Inflammatory macrophage (primary cell): ENCODE measurements around the gene EIPR1.

Experiments
- DNase-seq, 2 donors: peaks; one replicate each; pipeline ENCODE4 v3.0.0-alpha.2; 2020 to 2022

The EIPR1 gene

DNA sequence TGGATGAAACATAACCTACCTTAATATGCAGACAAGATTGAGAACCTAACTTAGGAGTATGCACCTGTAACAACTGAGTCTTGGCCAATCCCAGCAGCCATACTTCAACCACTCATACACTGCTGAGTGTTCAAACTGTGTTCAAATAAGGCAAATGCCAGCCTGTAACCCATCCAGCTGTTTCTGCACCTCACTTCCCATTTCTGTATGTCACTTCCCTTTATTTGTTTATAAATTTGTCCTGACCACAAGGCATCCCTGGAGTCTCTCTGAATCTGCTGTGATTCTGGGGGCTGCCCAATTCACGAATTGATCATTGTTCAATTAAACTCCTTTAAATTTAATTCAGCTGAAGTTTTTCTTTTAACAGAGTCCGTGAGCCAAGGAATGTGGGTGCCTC, 20.2 kb downstream of the EIPR1 start:
- DNase-seq, result peak; percentile 39 to 54

DNA sequence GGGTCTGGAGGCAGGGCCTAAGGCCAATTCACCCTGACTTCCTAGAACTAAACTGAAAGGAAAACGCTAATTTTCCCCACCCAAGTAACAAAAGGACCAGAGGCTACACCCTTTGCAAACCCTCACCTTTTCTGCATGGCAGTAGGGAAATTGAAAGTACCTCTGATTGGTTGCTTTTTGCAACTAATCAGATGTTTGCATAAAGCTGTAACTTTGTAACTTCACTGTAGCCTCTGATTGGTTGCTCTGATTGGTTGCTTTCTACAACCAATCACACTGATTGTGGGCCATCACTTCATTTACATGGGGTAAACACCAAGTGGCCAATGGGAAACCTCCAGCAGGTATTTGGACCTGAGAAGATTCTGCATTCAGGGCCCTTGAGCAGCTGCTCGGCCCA, 20.8 kb downstream of the EIPR1 start:
- DNase-seq, result no peak

DNA sequence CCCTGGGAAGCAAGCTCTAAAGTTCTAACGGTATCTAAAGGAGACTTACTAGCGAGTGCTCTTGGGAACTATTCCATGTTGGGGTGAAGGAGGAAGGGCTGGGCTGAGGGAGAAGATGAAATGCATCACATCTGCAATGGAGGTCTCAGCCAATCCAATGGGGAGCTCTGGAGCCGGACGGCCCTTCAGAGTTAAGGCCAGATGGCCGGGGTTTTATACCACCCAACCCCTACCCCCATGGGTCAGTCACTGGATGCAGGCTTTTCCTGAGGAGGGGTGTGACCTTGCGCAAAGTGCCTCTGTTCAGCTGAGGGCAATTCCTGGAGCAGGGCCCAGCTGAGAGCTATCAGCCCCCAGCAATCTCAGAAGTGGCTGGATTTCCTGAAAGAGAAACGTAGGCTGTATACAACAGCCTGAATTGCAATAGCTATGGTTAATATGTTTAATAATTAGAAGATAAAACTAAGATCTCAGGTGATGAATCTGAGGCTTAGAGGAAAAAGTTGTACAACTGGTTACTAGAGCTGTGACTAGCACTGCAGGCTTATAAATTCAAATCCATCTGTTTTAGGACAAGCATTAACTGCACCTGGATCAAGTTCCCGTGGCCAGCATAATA, 21.6 kb downstream of the EIPR1 start:
- DNase-seq, result no peak

DNA sequence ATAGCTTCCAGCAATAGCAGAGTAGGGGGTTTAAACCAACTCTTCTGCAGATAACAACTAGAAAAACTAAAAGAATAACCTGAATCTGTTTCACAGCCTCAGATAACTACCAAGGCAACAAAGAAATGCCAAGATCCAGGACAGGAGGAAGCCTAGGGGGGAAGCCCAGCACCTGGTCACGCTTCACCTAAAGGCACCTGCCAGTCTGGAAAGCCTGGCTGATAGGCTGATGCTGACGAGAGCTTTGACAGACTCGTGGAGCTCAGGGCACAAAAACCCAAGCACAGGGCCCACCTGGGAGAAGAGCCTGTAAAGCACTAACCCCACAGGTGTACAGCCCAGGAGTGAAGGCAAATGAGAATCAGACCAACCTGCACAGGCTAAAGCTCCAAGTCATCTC, 22.6 kb downstream of the EIPR1 start:
- DNase-seq, result no peak

DNA sequence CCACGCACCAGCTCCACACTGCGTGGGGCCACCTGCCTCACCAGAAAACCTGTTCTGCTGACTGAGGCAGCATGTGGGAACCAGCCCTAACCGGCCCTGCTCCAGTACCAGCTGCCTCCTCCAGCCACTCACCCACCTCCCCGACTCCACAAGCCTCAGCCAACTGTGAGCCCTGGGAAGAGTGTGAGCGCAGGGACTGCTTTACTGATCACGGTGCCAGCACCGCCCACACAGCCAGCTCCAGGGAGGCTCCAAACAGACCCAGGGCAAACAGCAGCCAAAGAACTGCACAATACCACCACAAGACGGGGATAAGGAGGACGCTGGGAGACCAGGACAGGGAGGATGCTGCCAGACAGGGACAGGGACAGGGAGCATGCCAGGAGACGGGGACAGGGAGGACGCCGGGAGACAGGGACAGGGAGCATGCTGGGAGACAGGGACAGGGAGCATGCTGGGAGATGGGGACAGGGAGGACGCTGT, 28.4 kb downstream of the EIPR1 start:
- no peak for DNase-seq

DNA sequence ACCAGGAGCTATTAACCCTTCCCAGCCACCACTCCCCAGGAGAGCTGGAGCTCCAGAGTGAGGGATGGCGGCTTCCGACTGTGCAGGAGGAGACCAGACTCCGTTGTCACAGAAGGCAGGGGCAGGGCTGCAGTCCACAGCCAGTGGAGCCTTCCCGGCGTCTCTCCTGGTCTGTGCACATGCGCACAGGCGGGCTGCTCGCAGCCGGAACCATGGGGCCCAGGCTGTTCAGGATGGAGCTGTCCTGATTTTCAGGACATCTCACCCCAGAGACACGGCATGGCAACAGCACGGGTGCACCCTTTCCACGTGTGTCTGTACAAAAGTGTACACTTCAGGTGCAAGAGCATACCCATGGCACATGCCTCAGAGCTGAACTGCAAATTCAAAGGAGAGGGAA, 28.9 kb downstream of the EIPR1 start:
- no peak for DNase-seq

DNA sequence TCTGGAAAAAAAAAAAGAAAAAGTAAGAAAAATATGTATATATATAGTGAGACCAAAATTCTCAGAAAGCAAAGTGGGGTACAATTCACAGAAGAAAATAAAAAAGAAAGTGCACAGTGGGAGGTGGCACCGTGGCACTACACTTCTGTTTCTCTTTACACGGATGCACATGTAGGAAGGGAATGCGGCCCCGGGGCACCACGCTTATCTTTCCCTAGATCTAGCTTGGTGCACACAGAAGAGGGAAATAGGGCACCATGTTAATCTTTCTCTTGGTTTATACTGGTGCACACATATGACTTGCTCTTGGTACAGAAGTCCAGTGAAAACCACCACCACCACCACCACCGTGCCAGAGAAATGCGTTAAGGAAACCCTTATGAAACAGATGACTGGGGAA, 32.0 kb downstream of the EIPR1 start:
- DNase-seq, result no peak

DNA sequence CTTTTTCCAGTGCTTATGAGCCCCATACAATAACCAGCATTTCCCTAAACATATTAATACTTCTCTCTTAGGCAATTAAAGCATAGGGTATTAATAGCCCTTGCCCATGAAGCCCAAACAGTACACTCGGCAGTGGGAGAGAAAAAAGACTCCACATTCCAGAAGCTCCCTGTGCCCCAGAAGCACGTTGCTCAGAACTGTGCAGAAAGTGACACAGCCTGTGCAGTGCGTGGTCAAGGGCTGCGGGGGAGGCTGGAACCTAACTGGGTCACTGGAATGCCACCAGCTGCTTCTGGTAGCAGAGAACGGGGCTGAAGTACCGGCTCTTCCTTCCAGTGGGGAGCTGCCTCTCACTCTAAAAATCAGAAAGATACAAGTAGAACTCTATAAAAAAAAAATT, 32.7 kb downstream of the EIPR1 start:
- no peak for DNase-seq

DNA sequence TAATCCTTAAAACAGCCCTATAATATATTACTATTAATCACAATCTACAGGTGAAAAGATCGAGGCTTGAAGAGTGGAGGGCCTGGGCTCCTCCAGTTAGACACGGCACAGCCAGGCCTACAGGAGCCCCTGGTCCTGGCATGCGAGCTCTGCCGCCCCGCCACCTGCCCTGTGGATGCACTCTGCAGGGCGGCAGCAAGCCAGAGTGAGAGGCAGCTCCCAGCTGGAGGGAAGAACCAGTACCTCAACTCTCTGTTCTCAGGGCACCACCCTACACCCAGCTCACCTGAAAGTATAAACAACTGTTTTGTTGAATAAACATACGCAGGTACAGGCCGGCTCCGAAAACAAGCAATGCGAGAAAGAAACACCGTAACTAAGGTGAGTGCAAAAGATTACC, 34.6 kb downstream of the EIPR1 start:
- DNase-seq, result no peak

DNA sequence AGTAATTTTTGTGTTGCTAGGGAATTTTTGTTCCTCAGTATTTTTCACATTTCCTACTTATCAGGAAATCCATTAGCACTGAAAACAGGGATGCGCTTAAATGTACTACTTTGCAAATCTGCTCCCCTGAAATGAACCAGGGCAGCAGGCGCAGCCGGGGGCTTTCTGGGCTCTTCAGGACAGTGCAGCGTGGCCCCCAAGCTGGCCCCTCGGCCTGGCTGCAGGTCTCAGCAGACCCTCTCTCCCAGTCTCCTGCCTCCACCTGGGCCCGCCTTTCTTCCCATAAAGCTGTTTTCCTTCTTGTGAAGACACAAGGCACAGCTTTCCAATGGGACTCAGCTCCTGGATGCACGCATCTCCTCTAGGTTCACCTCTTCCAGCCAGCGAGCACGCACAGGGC, 35.3 kb downstream of the EIPR1 start:
- DNase-seq, result no peak

DNA sequence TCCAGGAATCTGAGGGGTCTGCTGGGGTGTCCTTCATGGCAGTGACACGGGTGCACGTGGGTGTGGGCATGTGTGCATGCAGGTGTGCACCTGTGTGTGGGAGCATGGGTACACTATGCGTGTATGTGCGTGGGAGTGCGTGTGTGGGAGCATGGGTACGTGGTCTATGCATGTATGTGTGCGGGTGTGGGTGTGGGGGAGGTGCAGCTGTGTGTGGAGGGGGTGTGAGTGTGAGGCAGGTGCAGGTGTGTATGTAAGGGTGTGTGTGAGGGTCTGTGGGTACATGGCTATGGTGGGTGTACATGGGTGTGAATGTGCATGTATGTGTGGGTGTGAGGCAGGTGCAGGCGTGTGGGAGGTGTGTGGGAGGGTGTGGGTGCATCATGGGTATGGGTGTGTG, 36.3 kb downstream of the EIPR1 start:
- no peak for DNase-seq

DNA sequence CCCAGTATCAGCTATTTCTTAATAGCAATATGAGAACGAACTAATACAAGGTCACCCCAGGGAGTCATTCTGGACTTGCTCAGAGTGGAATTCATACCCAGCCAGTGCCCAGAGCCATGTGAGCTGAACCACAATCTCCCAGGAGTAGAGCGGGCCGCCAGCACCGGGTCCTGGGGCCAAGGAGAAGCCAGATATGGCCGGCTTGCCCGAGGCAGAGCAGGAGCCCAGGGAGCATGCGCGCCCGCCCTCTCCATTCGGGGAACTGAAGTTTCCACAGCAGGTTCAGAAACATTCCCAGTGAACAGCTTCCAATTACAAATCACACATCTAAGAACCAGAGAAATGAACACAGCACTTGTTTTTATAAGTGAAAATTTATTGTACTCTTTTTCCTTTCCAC, 37.5 kb downstream of the EIPR1 start:
- DNase-seq, result no peak

DNA sequence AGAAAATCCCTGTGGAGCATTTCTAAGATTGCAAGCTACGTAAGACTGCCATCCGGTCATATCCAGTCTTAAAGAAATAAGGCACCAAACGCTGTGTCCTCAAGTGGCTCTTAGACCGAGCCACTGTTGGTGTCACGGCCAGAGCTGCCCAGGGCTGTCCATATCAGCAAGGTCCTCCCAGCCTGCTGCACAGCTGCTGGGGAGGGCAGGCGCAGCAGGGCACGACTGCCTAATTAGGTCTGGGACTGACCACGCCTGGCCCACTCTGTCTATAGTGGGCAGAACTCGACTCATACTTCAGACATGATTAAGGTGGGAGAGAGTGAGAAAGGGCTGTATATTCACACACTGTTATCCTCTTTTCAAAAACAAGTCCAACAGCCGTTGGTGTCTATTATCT, 39.3 kb downstream of the EIPR1 start:
- DNase-seq, result no peak

DNA sequence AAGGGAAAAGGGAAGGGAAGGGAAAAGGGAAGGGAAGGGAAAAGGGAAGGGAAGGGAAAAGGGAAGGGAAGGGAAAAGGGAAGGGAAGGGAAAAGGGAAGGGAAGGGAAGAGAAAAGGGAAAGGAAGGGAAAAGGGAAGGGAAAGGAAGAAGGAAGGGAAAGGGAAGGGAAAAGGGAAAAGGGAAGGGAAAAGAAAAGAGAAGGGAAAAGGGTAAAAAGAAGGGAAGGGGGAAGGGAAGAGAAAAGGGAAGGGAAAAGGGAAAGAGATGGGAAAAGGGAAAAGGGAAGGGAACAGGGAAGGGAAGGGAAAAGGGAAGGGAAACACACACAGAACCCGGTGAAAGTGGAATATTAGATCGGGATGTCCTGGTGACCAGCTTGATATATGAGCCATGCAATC, 40.8 kb downstream of the EIPR1 start:
- DNase-seq, result no peak

DNA sequence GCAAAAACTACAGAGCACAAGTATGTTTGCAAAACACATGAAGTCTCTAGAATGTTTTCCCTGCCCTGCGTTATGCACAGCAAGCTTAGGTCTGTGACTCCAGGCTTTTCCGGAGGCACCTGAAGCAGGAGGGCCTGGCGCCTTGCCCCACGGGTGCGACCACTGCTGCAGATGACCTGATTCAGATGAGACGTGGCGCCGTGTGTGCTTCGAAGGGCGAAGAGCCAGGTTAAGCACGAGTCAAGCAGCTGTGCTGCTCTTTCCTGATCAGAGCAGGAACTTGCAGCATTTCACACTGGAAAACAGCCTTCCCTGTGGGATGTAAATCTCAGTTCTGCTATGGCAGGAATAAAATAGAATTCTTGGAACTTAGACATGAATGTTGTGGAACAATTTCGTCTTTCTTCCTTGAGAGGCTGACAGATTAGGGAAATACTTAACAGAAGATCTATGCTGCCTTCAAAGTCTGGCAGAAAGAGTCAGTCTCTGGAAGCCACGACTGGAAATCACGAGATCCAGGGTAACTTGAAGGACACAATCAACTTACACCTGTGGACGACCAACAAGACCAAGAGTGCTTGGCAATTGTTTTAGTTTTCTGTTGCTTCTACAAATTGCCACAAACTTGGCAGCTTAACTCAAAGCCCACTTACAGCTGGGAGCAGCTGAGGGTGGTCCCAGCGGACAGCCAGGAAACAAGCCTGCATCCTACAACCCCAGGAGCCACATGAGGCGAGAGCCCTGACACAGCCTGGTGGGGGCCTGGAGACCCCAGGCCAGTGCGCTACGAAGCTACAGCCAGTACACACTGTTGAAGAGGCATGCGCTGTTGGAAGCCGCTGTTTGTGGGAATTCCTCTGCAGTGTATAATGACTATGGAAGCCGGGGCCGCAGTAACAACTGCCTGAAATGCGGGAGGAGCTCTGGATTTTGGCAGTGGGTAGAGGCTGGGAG, 42.9 kb downstream of the EIPR1 start:
- DNase-seq, result no peak

DNA sequence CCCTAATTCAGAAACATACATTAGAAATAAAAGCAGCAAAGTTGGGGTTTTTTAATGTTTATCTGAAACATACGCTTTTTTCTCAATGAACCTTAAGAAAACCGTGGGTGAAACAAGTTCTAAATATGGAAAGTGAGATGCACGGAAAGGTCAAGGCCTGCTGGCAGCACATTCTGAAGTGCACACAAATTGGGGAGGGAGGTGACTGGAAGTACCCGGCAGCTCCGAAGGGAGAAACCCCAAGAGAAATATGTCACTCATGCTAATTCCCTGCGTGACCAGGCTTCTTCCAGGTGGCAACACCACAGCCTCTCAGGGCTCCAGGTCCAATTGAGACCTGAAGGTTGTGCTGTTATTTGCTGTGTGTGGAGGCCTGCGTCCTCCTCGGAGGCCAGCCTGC, 45.5 kb downstream of the EIPR1 start:
- DNase-seq, result no peak

DNA sequence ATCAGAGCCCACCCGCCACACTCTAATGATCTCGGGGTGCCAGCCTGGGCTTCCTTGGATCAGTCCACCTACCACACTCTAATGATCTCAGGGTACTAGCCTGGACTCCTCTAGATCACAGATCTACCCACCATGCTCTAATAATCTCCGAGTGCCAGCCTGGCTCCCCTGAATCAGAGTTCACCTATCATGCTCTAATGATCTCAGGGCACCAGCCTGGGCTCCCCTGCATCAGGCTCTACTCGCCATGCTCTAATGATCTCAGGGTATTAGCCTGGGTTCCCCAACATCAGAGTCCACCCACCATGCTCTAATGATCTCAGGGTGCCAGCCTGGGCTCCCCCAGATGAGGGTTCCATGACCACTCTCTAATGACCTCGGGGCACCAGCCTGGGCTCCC, 48.1 kb downstream of the EIPR1 start:
- DNase-seq, result no peak

DNA sequence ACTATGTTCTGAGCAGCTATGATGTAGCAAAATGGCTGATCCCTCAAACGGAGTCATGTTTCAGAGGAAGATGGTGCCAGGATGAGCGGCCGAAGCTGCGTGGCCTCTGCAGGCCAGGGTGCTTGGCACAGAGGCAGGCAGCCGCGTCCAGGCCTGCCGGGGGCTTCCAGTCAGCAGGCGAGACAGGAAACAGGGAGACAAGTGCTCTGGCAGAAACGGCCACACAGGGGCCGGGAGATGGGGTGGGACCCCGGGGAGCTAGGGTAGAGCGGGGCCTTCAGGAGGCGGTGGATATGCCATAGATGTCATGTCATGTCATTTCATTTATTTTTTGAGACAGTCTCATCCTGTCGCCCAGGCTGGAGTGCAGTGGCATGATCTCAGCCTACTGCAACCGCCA, 50.7 kb downstream of the EIPR1 start:
- no peak for DNase-seq

DNA sequence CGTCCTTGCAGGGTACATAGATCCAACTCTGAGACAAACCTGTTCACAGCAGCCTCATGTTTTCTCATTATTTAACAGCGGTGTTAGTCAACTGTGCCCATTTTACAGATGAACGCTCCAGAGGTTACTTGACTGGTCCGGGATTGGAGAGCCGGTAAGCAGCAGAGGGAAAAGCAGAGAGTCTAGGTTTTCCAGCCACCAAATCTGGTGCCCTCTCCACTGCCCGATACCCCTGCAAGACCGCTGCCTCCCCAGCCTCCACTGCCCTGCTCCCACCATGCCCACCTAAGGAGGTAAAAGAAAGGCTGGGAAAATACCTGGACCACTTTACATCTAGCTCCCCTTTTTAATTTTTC, 51.5 kb downstream of the EIPR1 start:
- no peak for DNase-seq

DNA sequence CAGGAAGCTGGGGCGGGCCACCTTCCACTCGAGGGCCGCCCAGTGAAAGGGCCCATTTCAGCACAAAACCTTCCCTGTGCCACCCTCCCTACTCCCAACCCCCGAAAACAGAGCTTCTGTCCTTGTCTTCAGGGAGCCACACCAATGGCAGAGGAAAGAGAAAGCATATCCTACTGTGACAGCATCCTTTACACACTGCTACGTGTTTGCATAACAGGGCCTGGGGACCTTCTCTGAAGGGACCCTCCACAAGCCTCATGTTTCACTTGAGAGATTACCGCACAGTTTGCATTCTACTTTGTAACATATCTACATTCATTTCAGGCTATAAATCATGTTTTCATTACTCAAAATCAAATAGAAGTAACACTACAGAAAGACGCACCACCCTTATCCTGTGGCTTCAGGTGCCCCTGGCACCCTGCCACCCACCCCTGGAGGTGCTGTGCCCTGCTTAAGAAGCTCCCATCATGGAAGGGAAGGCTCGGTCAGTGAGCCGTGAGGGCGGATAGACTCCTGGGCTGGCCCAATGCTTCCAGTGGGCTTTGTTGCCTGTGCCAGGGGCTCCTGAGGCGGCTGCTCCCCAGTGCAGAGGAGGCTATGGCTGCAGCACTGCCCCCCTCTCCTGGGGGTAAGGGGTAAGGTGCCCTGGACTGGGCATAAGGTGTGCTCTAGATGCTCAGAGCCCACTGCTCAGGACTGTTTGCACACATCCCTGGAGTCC, 52.0 kb downstream of the EIPR1 start:
- no peak for DNase-seq

DNA sequence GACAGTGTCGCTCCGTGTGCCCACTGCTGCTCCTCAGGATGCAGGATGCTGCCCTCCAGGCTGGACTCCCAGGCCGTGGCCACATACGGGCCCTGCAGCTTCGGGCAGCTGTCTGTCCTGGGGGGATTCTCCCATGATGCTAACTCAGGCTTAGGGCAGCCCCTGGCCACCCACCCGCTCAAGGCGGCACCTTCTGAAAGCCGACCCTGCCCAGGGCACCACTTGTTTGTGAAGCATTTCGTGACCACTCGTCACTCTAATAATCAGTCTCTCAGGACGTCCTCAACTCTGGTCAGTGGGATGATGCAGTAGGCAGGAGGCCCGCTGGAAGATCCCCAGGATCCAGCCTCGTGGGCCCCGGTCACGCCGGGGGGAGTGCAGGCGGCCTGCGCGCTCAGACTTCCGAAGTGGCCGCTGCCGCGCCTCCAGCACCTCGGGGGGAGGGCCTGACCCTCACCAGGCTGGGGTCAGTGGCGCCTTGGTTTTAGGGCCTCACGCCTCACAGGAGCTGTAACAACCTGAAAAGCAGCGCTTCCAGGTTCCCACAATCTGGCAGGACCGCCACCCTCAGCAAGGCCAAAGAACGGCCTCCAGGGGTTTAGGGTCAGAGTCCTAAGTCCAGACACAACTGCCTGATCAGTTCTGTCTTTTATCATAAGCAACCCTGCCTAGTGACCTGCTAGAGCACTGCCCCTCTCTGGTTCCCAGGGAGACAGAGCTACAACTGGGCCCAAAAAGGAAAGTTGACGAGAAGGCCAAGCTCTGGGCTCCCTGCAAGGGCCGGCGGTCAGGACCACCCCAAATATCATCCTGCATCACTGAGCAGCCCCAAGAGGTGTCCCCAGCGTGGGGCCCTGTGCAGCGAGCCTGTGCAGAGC, 53.0 kb downstream of the EIPR1 start:
- no peak for DNase-seq

DNA sequence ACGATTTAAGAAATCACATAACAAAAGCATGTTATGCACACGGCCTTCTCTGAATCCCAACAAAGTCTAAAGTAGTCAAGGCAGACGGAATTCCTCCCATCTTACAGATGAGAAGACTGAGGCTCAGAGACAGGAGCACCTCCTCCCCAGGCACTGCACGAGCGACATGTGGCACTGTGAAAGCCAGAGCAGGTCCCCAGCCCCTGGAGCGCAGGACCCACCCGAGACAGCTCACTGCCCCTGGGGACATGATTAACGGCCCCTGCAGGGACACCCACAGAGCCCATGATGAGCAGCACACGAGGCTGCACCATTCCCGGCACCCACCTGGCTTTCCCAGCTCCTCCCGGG, 53.6 kb downstream of the EIPR1 start:
- no peak for DNase-seq
